B cell (primary cell): ENCODE measurements around the gene ETFRF1. TPM values are rescaled to one million over a fixed set of nuclear protein-coding genes. Genes with fewer than 3 reads are reported as not detected.

ENCODE experiments used
- ATAC-seq: fragments of 200-7000 bp; cut with Tn5 transposase; one replicate; pipeline ENCODE4 v1.10.0; 2021; ENCODE audit warnings: low read depth, mild to moderate bottlenecking, moderate number of reproducible peaks, moderate library complexity
- CTCF ChIA-PET: fragments of 350-600 bp; sonication (Branson Sonifier 250); formaldehyde crosslinking; loops from one replicate; lab custom pipeline; 2021; ENCODE audit warnings: antibody characterized with exemption, inconsistent platforms; lab: Charles Lee
- POLR2A ChIA-PET: fragments of 350-600 bp; sonication (Branson Sonifier 250); formaldehyde crosslinking; loops from one replicate; lab custom pipeline; 2021; ENCODE audit warnings: antibody characterized with exemption; lab: Charles Lee
- DNase-seq: peaks from one replicate; pipeline ENCODE4 v3.0.0; 2013
- H2AFZ ChIP-seq: 2 replicates; pipeline ENCODE4 v1.6.1; 2012; ENCODE audit warnings: mild to moderate bottlenecking, low read depth, low read length; ENCODE audit not compliant: insufficient read depth, poor library complexity, severe bottlenecking
- H3K27ac ChIP-seq, 2 donors: 1 replicate in 1 of 2; 2 replicates in 1 of 2; pipeline ENCODE4 v1.5.1; 2012 to 2013; ENCODE audit warnings: low read length in 2 of 2, mild to moderate bottlenecking in 2 of 2, moderate library complexity in 1 of 2
- H3K27me3 ChIP-seq, 4 experiments: fragments of 200-600 bp in 1 of 4; sonication (generic) in 1 of 4; replicated peaks in 1 of 4; 1 replicate in 2 of 4; 2 replicates in 2 of 4; pipeline versions ENCODE4 v1.6.1 to v1.7.0; 2013 to 2016; ENCODE audit warnings: low read length in 3 of 4, mild to moderate bottlenecking in 2 of 4, mixed read lengths in 1 of 4, moderate library complexity in 1 of 4; ENCODE audit not compliant: insufficient read depth in 4 of 4, control insufficient read depth in 3 of 4; ENCODE audit errors: control extremely low read depth in 1 of 4
- H3K36me3 ChIP-seq, 2 experiments: replicated peaks in 1 of 2; 1 replicate in 1 of 2; 2 replicates in 1 of 2; pipeline versions ENCODE4 v1.6.1 to v1.7.1; 2013; ENCODE audit warnings: low read length in 1 of 2; ENCODE audit not compliant: insufficient read depth in 2 of 2, control insufficient read depth in 1 of 2; ENCODE audit errors: control extremely low read depth in 1 of 2, extremely low read depth in 1 of 2
- H3K4me1 ChIP-seq, 2 donors: fragments of 200-600 bp in 1 of 2; sonication (generic) in 1 of 2; 1 replicate in 1 of 2; 2 replicates in 1 of 2; pipeline versions ENCODE4 v1.5.1 to v1.6.1; 2013 to 2017; ENCODE audit warnings: low read length in 2 of 2; ENCODE audit not compliant: control insufficient read depth in 2 of 2, insufficient read depth in 2 of 2
- H3K4me2 ChIP-seq: replicated peaks from 2 replicates; pipeline ENCODE3; 2012; ENCODE audit warnings: mild to moderate bottlenecking, low read depth, low read length; ENCODE audit not compliant: poor library complexity, severe bottlenecking
- H3K4me3 ChIP-seq, 5 experiments: fragments of 200-600 bp in 1 of 5; sonication (generic) in 1 of 5; 1 replicate in 3 of 5; 2 replicates in 2 of 5; pipeline versions ENCODE4 v1.5.1 to v1.7.0; 2011 to 2016; ENCODE audit warnings: low read length in 4 of 5, mild to moderate bottlenecking in 4 of 5, low read depth in 2 of 5, control low read depth in 1 of 5, moderate library complexity in 1 of 5; ENCODE audit not compliant: insufficient read depth in 1 of 5; ENCODE audit errors: control extremely low read depth in 1 of 5, extremely low read depth in 1 of 5
- H3K79me2 ChIP-seq: fragments of 200-600 bp; sonication (generic); one replicate; pipeline ENCODE4 v1.6.0; 2016; ENCODE audit warnings: low read length; ENCODE audit not compliant: control insufficient read depth, insufficient read depth
- H3K9ac ChIP-seq: fragments of 200-600 bp; sonication (generic); 2 replicates; pipeline ENCODE4 v1.6.1; 2017; ENCODE audit warnings: mild to moderate bottlenecking, low read length, moderate library complexity
- H3K9me3 ChIP-seq, 3 donors: one replicate each; pipeline versions ENCODE4 v1.6.1 to v1.7.1; 2013; ENCODE audit warnings: low read length in 2 of 3; ENCODE audit not compliant: control insufficient read depth in 2 of 3, insufficient read depth in 1 of 3; ENCODE audit errors: control extremely low read depth in 1 of 3
- H4K20me1 ChIP-seq: 2 replicates; pipeline ENCODE4 v1.6.0; 2012; ENCODE audit warnings: mild to moderate bottlenecking, low read length; ENCODE audit not compliant: insufficient read depth, control insufficient read depth, poor library complexity, severe bottlenecking
- H3K27ac Mint-ChIP-seq: one replicate; pipeline ENCODE4 v1.8.0; 2021; ENCODE audit warnings: mixed read lengths
- H3K27me3 Mint-ChIP-seq: one replicate; pipeline ENCODE4 v1.8.0; 2021; ENCODE audit warnings: mixed read lengths
- H3K4me1 Mint-ChIP-seq: one replicate; pipeline ENCODE4 v1.8.0; 2021; ENCODE audit warnings: mixed read lengths
- H3K4me3 Mint-ChIP-seq: one replicate; pipeline ENCODE4 v1.8.0; 2021; ENCODE audit warnings: mixed read lengths
- H3K9me3 Mint-ChIP-seq: one replicate; pipeline ENCODE4 v1.8.0; 2022; ENCODE audit warnings: mixed read lengths; ENCODE audit not compliant: insufficient read depth
- CTCF ChIP-seq: fragments of 200-600 bp; IDR thresholded peaks from one replicate; pipeline ENCODE4 v1.8.0; 2022; ENCODE audit warnings: antibody characterized with exemption, mild to moderate bottlenecking
- EZH2 ChIP-seq: IDR thresholded peaks from 2 replicates; pipeline ENCODE4 v1.6.1; 2012; ENCODE audit warnings: borderline replicate concordance, low read depth, mild to moderate bottlenecking, moderate library complexity, low read length; ENCODE audit not compliant: insufficient read depth, poor library complexity, severe bottlenecking
- WGBS: methylation state at CpG from one replicate; pipeline ENCODE4 v1.1.5; 2013; ENCODE audit warnings: missing lambda C conversion rate; ENCODE audit not compliant: insufficient coverage; 5-methylcytosine and 5-hydroxymethylcytosine counted together
- intact Hi-C: fragments of 100-400 bp; cut with micrococcal nuclease; formaldehyde crosslinking; loops from one replicate; pipeline ENCODE4 v1.10.0; 2022
- polyA plus RNA-seq: library from polyadenylated mRNA; depleted of rRNA; stranded (reverse); fragments of >200 nt; gene quantifications from 2 replicates; pipeline ENCODE4 v1.2.3, GENCODE V29; 2012
- total RNA-seq, 2 donors: library from RNA; stranded (reverse); fragments of 120-200 nt in 1 of 2; gene quantifications; 1 replicate in 1 of 2; 2 replicates in 1 of 2; pipeline versions ENCODE4 v1.2.3 to v1.2.4, GENCODE V29; 2013 to 2022

The ETFRF1 gene
- total and polyA plus RNA-seq, 2 donors (not counting 1 experiment from before 2014, with no cell fraction given), result 17.9 to 26.1 TPM

GRCh38 chr12:25236626-25237025 lies 41.6 kb downstream of the ETFRF1 start:
- Histone ChIP-seq H3K9me3 (no peaks in the 10 kb centered on the region), H3K4me1 (no peaks in the 10 kb centered on the region), H3K4me3 (no peak overlapping the region), H3K36me3 (peaks cover 6 to 23% of the 10 kb centered on the region in 2 experiments), H3K27ac (no peak overlapping the region), H3K79me2 (peaks cover 64% of the 10 kb centered on the region), H3K27me3 (no peaks in the 10 kb centered on the region), H3K4me2 (no peak overlapping the region), H3K9ac (no peak overlapping the region), H4K20me1 (peaks cover 19% of the 10 kb centered on the region), H2AFZ (no peak overlapping the region)
- Mint-ChIP-seq H3K4me1 (peaks cover 7% of the 10 kb centered on the region), H3K27me3 (no peaks in the 10 kb centered on the region), H3K27ac (no peak overlapping the region), H3K4me3 (no peak overlapping the region), H3K9me3 (no peaks in the 10 kb centered on the region)
- DNase-seq (no peak), ATAC-seq (no peak)
- 100% methylated on average over 1 of the region's 4 CpGs for WGBS
- TF ChIP-seq CTCF, result no peak
- no peak for TF ChIP-seq EZH2
- intact Hi-C loops, result no loop called here
- ChIA-PET POLR2A (interaction anchor here (0.5 kb wide), 1 partner anchor 16 kb away, joined by 3 read pairs; no protein-coding TSS in a partner anchor), CTCF (interaction anchor here (1.3 kb wide), 1 partner anchor 9 kb away, joined by 4 read pairs; no protein-coding TSS in a partner anchor)
